ENCODE results near the gene CD38.

Gene CD38

DNA sequence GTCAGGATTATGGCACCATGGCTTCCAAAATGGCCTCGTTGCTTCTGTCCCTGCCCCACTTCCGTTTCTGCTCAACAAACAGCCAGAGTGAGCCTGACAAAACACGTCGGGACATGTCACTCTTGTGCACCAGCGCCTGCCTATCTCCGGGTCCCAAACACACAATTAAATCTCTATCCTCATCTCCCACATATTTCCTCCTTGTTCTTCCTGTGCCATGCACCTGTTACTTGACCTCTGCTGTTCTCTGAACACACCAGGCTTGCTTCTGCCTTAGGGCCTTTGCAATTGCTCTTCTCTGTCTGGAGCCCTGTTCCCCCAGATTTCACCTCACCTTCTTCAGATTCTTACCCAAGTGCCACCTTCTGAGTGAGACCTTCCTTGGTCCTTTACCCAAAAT lies 12.7 kb upstream of the CD38 start:
- DNase-seq: no peak

DNA sequence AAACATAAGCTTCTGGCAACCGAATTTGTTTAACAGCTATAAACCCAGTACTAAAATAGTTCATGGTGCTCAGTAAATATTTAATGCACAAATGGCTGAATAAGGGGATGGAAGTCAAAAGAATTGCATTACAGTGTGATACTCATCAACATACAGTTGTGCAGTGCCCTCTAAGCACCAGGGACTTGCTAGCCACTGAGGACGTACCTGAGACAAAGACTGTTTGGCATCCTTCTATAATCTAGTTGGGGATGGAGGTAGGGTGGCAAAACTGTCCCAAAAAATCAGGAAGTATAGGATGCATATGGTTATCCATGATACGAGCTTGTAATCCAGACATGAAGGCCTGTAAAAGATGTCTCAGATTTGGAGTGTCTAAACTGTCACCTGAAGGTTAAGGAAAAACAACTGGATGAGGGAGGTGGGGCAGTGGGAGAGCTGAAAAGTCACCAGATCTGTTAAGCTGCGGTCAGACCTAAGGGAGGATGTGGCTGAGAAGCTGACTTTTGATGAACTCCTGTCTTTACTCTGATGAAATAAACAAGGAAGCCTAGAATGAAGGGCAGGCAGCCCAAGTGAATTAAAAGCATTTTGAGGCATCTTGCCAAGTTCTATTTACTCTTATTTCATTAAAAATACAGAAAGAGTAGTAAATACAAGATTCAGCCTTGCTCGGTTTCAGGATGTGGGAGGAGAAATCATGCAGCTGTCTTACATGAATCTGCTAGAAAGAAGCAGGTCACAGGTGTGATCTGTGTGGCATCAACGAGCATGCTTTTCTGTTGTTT lies 12.0 kb upstream of the CD38 start:
- DNase-seq: peak; percentile 32

DNA sequence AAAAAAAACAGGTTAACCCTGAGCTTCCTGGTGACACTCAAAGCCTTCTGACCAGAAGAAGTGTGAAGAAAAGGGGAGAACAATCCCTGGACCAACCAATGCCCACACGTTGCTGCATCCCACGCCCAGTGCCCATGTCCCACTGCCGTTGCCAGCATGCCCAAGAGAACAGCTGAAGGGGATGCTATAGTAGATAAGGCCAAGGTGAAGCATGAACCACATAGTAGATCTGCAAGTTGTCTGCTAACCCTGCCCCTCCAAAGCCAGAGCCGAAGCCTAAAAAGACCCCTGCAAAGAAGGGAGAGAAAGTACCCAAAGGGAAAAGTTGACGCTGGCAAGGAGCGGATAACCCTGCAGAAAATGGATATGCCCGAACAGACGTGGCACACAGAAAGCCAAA lies 11.3 kb upstream of the CD38 start:
- no peak for DNase-seq

DNA sequence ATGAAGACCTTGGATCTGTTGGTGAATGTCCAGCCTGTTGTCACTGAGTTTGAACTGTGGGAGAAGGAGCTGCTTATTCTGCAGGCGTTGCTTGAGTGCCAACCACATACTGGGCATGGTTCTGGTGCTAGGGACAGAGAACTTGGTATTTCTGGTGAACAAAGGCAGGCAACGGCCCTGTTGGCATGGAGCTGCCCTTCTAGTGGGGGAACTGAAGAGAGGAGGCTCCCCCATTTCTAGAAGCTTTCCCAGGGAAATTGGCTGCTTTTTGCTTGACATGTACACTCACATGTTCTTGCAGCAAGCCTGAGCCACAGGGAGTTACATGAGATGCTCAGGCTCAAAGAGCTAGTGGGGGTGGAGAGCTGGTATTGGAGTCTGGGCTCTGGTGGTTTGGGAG lies 8.9 kb upstream of the CD38 start:
- DNase-seq: no peak

DNA sequence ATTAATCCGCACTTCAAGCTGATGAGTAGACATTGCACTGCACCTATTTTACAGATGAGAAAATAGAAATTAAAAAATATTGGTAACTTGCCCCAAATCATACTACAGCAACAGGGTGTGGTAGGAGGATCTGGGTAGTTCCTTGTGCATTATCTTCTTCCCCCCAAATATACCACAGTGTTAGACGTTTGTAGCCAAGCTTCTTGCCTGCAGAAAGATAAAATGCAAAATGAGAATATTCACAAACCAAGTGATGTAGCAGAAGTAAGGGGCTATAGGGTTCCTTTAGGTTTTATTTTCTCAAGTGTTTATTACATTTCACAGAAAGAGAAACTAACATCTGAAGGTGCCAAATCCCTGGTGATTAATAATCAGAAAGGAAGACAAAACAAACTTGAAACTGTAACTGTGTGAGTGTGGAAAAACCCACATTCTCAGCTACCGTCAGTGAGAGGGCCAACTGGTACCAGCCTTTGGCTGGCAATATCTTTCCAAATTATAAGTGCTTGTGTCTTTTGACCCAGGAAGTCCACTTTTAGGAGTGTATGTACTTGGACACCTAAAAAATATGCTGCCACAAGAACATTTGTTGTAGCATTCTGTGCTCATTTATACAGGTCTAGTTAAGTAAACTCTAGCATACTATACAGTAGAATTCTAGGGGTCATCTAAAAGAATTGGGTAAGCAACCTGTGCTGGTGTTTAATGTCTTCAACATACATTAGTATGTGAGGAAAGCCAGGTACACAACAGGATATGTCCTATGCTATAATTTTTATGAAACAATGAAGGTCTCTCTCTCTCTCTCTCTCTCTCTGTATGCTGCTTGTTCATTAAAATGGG lies 6.7 kb upstream of the CD38 start:
- DNase-seq: no peak

DNA sequence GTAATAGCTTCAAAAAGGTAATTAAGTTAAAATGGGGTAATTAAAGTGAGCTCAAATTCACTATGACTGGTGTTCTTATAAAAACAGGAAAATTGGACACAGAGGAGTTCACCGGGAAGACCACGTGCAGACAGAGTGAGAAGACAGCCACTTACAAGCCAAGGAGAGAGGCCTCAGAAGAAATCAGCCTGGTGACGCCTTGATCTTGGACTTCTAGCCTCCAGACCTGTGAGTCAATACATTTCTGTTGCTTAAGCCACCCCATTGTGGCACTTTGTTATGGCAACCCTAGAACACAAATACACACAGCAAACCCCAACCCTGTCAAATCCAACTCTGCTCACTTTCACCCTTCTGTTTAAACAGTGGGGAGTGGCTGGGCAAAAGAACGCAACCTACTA lies 4.1 kb upstream of the CD38 start:
- no peak for DNase-seq

DNA sequence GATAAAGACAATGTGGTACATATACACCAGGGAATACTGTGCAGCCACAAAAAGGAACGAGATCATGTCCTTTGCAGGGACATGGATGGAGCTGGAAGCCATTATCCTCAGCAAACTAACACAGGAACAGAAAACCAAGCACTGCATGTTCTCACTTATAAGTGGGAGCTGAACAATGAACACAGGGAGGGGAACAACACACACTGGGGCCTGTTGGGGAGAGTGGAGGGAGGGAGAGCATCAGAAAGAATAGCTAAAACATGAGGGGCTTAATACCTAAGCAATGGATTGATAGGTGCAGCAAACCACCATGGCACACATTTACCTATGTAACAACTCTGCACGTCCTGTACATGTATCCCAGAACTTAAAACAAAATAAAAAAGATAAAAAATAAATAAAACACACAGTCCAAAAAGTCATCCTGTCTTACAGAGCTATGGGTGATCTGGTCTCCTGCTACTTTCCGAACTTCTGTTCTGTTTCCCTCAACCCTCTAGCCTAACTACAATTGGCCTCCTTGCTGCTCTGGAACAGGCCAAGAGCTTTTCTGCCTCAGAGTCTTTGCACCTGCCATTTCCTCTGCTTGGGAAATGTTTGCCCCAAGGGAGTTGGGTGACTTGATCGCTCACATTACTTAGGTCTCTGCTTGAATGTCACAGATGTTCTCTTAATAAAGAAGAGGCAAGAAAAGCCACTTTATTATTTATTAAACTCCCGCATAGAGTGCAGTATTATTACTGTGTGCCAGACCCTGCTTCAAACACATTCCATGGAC lies 1.1 kb upstream of the CD38 start:
- DNase-seq: no peak

DNA sequence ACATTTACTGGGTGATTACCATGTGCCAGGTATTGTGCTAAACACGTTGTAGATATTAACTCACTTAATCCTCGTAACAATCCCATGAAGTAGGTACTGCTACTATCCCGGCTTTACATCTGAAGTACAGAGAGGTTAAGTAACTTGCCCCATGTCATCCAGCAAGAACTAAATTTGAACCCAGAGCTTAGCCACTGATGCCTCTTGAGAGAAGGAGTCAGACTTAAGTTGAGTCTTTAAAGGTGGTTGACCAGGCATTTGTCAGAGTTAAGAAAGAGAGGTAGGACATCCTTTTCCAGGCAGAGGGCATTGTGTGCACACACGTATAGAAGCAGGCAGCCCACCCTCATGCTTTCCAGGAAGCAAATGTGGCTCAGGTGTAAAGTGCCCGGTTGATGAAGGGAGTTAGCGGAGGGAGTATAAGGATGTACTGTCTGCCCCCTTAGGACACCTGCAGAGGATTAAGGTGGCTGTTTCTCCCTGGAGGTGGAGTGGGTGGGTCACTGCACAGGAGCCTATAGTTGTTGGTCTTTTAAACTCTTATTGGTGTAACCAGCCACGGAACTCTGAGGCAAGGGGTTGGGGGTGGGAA lies 335 bp upstream of the CD38 start:
- DNase-seq: no peak

DNA sequence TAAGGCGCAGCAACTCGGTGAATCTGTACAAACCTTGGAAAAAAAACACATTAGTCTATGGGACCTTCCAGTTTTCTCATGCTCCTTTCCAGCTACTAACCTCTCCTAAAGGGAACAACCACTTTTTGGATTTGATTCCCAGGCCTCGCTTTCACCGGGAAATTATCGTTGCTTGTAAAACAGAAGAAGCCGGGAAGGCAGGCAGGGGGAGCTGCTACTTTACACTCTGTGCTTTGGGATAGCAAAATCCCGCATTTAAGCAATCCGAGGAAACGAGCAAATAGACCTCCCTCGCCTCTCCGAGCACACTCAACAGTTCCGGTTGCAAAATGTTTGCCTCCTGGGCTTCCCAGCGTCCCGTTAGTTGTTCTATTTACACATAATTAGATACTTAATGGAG lies 1.2 kb downstream of the CD38 start:
- DNase-seq: no peak

DNA sequence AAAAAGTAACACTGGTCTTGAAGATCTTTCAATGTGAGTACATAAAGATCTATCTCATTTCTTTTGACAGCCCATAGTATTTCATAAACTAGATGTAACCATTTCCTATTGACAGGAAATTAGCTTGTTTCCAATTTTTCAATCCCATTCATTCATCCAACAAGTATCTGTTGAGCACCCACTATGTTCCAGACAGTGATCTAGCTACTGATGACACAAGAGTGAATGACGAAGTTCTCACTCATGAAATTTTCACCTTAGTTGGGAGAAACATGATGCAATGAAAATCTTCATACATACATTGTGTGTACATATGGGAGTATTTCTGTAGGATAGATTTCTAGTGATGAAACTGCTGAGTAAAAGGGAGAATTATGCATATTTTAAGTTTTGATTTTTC lies 1.7 kb downstream of the CD38 start:
- DNase-seq: no peak

DNA sequence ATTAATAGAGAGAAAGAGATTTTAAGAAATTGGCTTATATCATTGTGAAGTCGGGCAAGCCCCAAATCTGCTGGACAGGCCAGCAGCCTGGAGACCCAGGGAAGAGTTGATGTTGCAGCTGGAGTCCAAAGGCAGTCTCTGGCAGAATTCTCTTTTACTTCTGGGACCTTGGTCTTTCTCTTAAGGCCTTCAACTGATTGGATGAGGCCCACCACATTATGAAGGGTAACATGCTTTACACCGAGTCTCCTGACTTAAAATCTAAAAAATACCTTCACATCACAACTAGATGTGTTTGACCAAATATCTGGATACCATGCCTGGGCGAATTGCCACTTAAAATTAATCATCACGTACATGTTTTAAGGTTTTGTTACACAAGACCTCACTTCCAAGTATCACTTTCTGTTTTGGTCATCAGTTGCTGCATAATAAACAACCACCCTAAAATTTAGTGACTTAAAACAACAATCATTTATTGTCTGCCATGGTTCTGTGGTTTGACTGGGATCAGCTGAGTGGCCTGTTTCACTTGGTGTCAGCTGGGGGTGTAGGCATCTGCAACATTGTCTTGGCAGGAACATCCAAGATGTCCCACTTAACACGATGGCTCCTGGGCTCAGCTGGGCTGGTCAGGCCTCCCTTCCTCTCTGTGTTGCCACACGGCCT lies 3.4 kb downstream of the CD38 start:
- DNase-seq: no peak

DNA sequence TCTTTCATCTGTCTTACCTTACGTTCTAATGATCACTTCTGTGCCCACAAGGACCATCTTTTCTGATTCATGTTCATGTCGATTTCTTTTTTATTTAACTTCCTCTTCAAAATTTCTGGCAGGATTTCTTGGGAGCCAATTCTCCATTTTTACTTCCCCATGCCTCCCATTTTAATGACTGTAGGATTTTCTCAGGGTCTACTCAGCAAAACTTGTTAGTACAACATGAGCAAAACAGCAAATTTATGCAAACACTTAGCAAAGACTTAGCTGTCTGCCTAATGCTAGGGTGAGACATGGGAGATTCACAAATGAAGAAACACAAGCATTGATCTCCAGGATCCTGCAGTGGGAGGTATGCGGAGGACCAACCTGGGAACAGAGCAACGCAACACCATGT lies 5.5 kb downstream of the CD38 start:
- DNase-seq: no peak

DNA sequence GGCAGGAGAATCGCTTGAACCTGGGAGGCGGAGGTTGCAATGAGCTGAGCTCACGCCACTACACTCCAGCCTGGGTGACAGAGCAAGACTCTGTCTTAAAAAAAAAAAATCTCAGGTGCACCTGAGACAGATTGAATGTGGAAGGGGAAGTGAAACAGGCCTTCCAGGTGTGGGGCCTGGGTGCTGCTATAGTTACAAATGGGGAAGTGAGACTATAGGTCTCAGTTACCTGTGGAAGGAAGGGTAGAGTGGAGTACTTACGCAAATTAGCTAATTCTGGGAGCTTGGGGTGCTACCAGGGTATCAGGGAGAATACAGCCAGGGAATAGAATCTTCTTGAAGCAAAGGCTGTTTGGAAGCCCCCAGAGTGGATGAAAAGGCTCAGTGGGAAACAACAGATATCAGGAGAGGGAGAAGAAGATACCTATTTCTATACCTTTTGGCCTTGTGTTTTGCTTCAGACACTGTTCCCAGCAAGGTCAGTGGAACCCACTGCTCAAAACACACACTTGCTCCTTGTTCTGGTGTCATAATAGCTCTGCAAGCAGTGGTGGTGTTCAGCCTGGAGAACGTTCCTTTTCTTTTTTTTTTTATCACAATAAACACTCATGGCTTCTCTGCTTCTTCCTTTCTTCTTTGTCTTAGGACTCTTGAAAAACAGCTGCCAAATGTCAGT lies 7.0 kb downstream of the CD38 start:
- no peak for DNase-seq

DNA sequence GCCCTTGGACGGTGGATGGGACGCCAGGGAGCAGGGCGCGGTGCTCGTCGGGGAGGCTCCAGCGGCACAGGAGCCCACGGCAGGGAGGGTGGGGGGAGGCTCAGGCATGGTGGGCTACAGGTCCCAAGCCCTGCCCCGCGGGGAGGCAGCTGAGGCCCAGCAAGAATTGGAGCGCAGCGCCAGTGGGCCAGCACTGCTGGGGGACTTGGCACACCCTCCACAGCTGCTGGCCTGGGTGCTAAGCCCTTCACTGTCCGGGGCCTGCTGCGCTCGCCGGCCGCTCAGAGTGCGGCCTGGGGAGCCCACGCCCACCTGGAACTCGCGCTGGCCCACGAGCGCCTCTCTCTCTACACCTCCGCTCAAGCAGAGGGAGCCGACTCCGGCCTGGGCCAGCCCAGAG lies 8.6 kb downstream of the CD38 start:
- DNase-seq: no peak

DNA sequence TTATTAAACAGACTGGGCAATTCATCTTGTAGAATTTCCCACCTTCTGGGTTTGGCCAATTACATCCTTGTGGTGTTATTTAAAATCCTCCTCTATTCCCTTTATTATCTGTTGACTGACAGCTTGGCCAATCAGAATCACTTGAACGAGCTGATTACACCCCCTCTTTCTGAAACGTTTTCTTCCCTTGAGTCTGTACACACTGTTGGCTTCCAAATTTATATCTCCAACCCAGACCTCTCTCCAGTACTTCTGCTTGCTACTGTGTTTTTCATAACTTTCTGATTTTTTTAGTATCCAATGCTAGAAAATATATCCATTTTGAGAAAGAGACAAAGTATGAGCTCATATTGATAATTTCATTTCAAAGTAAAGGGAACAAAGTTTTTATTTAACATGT lies 14.8 kb downstream of the CD38 start:
- no peak for DNase-seq

DNA sequence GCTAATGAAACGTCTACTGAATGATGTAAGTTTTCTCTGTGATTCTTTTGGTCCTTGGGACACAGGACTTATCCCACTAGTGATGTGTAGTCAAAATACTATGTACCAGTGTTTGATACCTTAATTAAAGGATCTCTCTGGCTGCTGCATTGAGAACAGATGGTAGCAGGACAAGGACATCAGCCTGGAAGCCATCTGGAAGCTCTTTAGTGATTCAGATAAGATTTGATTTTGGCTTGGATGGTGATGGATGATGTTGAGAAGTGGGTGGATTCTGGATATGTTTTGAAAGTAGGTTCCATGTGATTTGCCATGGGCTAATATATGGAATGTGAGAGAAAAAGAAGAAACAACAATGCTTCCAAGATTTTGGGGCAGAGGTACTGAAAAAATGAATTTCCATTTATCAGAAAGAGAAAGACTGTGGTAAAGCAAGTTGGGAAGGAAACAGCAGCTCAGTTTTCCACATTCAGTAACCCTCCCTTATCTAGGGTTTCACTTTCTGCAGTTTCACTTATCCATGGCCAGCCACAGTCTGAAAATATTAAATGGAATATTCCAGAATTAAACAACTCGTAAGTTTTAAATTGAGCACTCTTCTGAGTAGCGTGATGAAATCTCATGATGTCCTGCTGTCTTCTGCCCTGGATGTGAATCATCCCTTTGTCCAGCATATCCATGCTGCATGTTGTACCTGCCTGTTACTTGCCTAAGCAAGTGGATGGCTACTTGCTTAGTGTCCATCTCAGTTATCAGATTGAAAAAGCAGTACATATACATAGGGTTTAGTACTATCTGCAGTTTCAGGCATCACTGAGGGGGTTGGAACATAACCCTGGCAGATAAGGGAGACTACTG lies 15.6 kb downstream of the CD38 start:
- no peak for DNase-seq

DNA sequence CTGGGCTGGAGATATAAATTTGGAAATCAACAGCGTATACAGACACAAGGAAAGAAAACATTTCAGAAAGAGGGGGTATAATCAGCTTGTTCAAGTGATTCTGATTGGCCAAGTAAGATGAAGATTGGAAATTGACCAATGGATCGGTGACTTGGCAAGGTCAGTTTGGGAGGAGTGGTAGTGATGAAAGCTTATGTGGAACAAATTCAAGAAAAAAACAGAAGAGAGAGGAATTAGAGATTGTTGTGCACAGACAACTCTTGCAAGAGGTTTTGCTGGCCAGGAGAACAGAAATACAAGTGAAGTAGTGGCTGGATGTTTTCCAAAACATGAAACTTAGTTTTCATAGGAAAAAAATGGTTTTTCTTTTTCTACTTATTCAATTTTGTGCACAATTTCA lies 16.3 kb downstream of the CD38 start:
- no peak for DNase-seq

DNA sequence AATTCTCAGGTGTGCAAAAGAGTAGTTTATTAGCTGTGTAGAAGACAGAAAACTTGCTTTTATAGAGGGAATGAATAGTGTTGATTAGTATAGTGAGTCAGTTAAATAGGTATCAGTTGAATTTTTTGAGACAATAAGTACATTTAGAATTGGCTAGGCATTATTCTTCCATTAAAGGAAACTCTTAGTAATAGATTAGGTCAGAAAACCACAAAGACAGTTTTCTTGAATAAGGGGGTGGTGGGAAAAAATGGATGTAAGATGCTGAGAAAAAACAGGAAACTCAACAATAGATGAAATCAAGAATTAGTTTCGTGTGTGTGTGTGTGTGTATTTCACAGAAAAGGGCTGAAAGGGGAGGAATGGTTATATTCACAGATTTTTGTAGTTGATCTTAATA lies 16.8 kb downstream of the CD38 start:
- no peak for DNase-seq

DNA sequence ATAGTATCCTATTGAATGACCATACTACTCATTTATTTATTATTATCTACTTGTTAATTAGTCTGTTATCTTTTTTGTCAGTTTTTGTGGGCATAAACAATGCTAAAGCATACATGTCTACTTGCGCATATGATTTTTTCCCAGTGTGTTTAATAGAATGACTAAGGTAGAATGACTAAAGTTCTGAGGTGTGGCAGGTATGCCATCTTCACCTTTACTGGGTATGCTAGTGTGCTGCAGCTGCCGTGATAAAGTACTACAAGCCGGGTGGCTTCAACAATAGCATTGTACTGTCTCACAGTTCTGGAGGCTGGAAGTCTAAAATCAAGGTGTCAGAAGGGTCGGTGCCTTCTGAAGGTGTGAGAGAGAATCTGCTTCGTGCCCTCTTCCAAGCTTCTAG lies 19.2 kb downstream of the CD38 start:
- DNase-seq: no peak

DNA sequence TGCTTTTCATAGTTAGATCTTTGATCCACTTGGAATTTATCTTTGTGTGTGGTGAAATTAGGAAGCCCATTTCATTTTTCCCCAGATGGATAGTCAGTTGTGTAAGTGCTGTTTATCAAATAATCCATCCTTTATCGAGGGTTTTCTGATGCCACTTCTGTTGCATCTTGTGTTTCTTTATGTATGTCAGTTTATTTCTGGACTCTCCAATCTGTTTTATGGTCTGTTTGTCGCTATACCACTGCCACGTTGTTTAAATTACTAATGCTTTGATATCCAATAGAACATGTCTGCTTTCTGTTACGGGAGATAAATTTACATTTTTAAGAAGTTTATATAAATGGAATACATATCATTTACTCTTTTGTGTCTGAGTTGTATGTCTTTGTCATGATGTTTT lies 21.0 kb downstream of the CD38 start:
- DNase-seq: no peak

DNA sequence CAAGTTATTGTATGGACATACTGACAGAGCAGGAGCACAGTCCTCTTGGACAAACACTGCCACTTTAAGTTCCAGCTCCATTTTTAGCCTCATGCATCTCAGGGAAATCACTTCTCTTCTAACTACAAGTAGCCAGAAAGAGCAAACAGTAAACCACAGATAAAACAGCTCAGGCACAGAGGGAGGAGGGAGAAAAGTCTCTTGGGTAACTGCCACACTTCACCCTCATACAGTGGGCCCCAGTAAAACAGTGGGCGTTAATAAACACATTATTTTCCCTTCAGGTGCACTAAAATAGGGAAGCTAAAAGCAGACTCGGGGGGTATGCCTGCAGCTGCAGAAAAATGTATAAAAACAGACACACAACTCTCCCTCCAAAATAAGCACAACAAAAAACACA lies 21.6 kb downstream of the CD38 start:
- no peak for DNase-seq
